ENCODE measurements around the gene BRINP3. TPM values are rescaled to one million over a fixed set of nuclear protein-coding genes. Genes with fewer than 3 reads are reported as not detected.

The BRINP3 gene
- total RNA-seq, 4 donors from 2014 or later, result 3.5 to 34.1 (median 9.5) TPM

DNA sequence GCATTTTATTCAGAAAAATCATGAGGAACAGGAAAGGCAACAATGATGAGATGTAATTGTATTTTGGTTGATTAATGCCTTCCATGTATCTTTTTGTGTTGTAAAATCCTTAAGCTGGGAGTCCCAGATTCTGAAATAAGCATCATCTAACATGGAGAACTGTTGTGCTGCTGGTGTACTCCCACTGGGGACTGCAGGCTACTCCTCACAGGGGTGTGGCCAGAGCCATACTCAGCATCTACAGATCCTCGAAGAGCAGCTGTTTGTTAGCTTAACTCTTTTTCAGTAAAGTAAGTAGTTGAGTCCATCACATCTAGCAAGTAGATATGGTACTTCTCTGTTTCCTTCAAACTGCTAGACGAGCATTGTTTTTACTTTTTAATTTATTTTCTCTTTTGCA lies 358.0 kb downstream of the BRINP3 start:
- intact Hi-C loops (cut with DNase I), result no loop called here
- Histone ChIP-seq H3K9me3 (no peaks in the 10 kb centered on the region), H3K36me3 (no peaks in the 10 kb centered on the region), H3K27me3 (no peaks in the 10 kb centered on the region), H3K4me3 (no peak overlapping the region), H3K4me1 (no peaks in the 10 kb centered on the region), H3K27ac (replicated peaks in 1 of 4) (no peak overlapping the region)
- no peak for TF ChIP-seq POLR2AphosphoS5 (IDR thresholded peaks at IDR 0.05)
- no peak for TF ChIP-seq POLR2A (IDR thresholded peaks at IDR 0.05; ENCODE audit: low read depth)
- TF ChIP-seq EP300 (IDR thresholded peaks at IDR 0.05), result no peak
- DNase-seq (ENCODE audit: extremely low spot score), result no peak
- WGBS, result 59% methylated on average over 2 of the region's 2 CpGs

DNA sequence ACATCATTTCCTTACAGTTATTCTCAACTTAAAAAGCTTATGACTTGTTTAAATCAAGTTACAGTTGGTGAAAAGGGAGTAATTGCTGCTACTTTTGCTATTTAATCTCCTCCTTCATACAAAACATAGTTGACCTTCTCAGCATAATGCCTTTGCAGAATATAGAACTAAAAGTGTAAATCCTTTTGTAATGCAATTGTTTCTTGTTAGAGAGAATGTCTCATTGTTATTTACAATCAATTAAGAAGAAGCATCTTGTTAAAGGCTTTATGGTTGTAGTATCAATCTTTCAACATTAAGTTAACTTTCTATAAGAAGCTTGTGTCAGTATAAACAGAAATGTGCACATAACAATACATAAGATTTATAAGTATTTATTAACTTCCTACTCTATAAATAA lies 360.7 kb downstream of the BRINP3 start:
- intact Hi-C loops (cut with DNase I), result no loop called here
- no peak overlapping the region for H3K27ac ChIP-seq (replicated peaks in 1 of 4)
- TF ChIP-seq, protein P1, sequence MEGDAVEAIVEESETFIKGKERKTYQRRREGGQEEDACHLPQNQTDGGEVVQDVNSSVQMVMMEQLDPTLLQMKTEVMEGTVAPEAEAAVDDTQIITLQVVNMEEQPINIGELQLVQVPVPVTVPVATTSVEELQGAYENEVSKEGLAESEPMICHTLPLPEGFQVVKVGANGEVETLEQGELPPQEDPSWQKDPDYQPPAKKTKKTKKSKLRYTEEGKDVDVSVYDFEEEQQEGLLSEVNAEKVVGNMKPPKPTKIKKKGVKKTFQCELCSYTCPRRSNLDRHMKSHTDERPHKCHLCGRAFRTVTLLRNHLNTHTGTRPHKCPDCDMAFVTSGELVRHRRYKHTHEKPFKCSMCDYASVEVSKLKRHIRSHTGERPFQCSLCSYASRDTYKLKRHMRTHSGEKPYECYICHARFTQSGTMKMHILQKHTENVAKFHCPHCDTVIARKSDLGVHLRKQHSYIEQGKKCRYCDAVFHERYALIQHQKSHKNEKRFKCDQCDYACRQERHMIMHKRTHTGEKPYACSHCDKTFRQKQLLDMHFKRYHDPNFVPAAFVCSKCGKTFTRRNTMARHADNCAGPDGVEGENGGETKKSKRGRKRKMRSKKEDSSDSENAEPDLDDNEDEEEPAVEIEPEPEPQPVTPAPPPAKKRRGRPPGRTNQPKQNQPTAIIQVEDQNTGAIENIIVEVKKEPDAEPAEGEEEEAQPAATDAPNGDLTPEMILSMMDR (IDR thresholded peaks at IDR 0.05), result no peak
- TF ChIP-seq EP300 (IDR thresholded peaks at IDR 0.05), result no peak

DNA sequence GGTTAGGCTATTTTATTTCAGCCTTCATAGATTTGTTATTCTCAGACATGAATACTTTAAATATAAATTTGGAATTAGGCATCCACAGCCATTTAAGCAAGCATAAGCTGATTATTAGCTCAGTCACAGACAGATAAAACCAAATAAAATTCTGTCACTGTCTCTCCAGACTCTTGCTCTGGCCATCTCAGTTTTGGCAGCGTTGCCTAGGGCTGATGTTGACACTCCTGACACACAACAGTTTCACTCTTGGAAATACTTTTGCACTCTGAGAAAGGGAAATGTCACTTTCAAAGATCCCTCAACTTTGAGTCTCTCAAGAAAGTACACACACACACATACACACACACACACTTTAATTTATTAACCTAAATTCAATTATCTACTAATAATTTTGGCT lies 372.7 kb downstream of the BRINP3 start:
- Histone ChIP-seq H3K4me1 (peaks cover 0 to 18% (median 3%) of the 10 kb centered on the region in 4 donors), H3K27me3 (no peaks in the 10 kb centered on the region), H3K9me3 (no peaks in the 10 kb centered on the region), H3K36me3 (no peaks in the 10 kb centered on the region), H3K4me3 (no peak overlapping the region), H3K27ac (replicated peaks in 1 of 4) (no peak overlapping the region)
- intact Hi-C loops (cut with DNase I), result no loop called here
- 41% methylated on average over 1 of the region's 1 CpG for WGBS
- no peak for DNase-seq (ENCODE audit: extremely low spot score)
- TF ChIP-seq EP300 (IDR thresholded peaks at IDR 0.05) (no peak), POLR2A (IDR thresholded peaks at IDR 0.05; ENCODE audit: low read depth) (no peak)

More for the DNA sequence above, 360.7 kb downstream of the BRINP3 start:
- H3K36me3 ChIP-seq, result no peaks in the 10 kb centered on the region
- no peaks in the 10 kb centered on the region for H3K9me3 ChIP-seq
- no peaks in the 10 kb centered on the region for H3K27me3 ChIP-seq
- H3K4me3 ChIP-seq, result no peak overlapping the region
- no peak for DNase-seq (ENCODE audit: extremely low spot score)
- no peaks in the 10 kb centered on the region for H3K4me1 ChIP-seq

DNA sequence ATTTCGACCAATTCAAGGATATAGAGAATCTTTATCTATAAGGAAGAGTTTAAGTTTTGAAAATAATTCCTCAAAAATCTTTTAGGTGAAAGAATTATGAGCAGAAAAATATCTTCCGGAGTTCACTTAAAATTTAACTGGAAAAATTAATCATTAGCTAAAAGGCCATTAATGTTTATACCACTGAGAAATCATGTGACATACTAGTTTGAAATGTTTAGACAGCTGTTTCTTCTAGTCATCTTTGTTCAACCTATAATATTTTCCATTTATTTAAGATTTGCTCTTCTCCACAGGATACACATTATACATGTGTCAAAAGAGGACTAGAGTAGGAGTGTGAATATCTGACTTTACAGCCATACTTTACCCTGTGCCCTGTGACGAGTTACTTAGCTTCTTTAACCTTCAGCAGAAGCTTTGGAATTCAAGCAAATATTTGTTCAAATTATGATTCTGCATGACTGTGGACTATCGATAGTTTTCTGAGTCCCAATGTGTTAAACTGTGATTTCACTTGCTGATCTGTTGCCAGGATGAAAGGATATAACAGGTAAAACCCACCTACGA lies 374.8 kb downstream of the BRINP3 start:
- DNase-seq (ENCODE audit: extremely low spot score), result no peak
- H3K27ac ChIP-seq (replicated peaks in 1 of 4), result no peak overlapping the region
- TF ChIP-seq POLR2A (IDR thresholded peaks at IDR 0.05; ENCODE audit: low read depth) (no peak), EP300 (IDR thresholded peaks at IDR 0.05) (no peak), POLR2AphosphoS5 (IDR thresholded peaks at IDR 0.05) (no peak)
- TF ChIP-seq, protein P1 (IDR thresholded peaks at IDR 0.05), result no peak
- no peak overlapping the region for H3K4me3 ChIP-seq
- 60% methylated on average over 5 of the region's 5 CpGs for WGBS
- no peaks in the 10 kb centered on the region for H3K9me3 ChIP-seq
- no peaks in the 10 kb centered on the region for H3K27me3 ChIP-seq
- H3K4me1 ChIP-seq, result peaks cover 0 to 18% (median 3%) of the 10 kb centered on the region in 4 donors
- H3K36me3 ChIP-seq, result no peaks in the 10 kb centered on the region
- intact Hi-C loops (cut with DNase I), result no loop called here

DNA sequence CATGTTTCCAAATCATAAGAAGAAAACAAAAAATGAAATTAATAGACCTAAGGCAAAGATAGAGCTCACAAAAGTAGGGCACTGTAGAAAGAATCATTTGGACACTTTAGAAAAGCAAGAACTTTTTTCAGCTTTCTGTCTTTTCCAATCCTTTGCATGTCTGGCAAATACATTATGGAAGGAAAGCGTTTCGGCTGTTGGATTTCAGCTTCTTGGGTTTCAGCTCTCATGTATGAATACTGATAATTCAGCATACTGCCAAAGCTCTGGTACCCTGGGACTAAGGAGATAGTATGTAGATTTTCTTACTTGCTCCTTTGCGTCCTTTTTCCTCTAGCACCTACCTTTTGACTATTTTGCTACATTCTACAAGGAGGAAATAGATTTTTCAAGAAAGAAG lies 375.9 kb downstream of the BRINP3 start:
- intact Hi-C loops (cut with DNase I), result no loop called here
- no peak overlapping the region for H3K27ac ChIP-seq (replicated peaks in 1 of 4)

More for the DNA sequence above, 375.9 kb downstream of the BRINP3 start:
- Histone ChIP-seq H3K4me3 (no peak overlapping the region), H3K36me3 (no peaks in the 10 kb centered on the region), H3K4me1 (peaks cover 0 to 18% (median 3%) of the 10 kb centered on the region in 4 donors), H3K27me3 (no peaks in the 10 kb centered on the region), H3K9me3 (no peaks in the 10 kb centered on the region)
- 83% methylated on average over 3 of the region's 3 CpGs for WGBS
- no peak for DNase-seq (ENCODE audit: extremely low spot score)
- TF ChIP-seq POLR2AphosphoS5 (IDR thresholded peaks at IDR 0.05) (no peak), POLR2A (IDR thresholded peaks at IDR 0.05; ENCODE audit: low read depth) (no peak), EP300 (IDR thresholded peaks at IDR 0.05) (no peak)
- TF ChIP-seq, protein P1 (IDR thresholded peaks at IDR 0.05), result no peak

Measured in esophagus muscularis mucosa (tissue), 4 donors.